Chondrocyte (in vitro differentiated cells): Measurements from ENCODE around the gene SPAG5. TPM values are rescaled to one million over a fixed set of nuclear protein-coding genes. Genes with fewer than 3 reads are reported as not detected.
A peak's percentile ranks its signal among the peaks of the same experiment; 100 is the strongest.

Experiments used
- DNase-seq: peaks from one replicate; pipeline ENCODE4 v3.0.0; 2021; ENCODE audit warnings: mixed read lengths, low spot score
- H3K27ac Mint-ChIP-seq: one replicate; pipeline ENCODE4 v1.8.0; 2021; ENCODE audit warnings: mild to moderate bottlenecking, moderate library complexity, mixed read lengths; ENCODE audit not compliant: unreplicated experiment
- H3K27me3 Mint-ChIP-seq: 2 replicates; pipeline ENCODE4 v1.8.0; 2021; ENCODE audit warnings: low read depth, mixed read lengths
- H3K36me3 Mint-ChIP-seq: 2 replicates; pipeline ENCODE4 v1.8.0; 2021; ENCODE audit warnings: low read depth, mixed read lengths
- H3K4me1 Mint-ChIP-seq: 2 replicates; pipeline ENCODE4 v1.8.0; 2021; ENCODE audit warnings: low read depth, mild to moderate bottlenecking, mixed read lengths
- H3K4me3 Mint-ChIP-seq: one replicate; pipeline ENCODE4 v1.8.0; 2021; ENCODE audit warnings: mild to moderate bottlenecking, moderate library complexity, mixed read lengths; ENCODE audit not compliant: unreplicated experiment
- H3K9me3 Mint-ChIP-seq: 2 replicates; pipeline ENCODE4 v1.8.0; 2021; ENCODE audit warnings: low read depth, mixed read lengths
- CTCF ChIP-seq: fragments of 200-600 bp; sonication (generic); IDR thresholded peaks from 2 replicates; pipeline ENCODE4 v1.5.0; 2021; ENCODE audit warnings: antibody characterized with exemption, mild to moderate bottlenecking, moderate library complexity
- total RNA-seq: library from RNA; stranded (reverse); gene quantifications from 3 replicates; pipeline ENCODE4 v1.2.1, GENCODE V29; 2021

SPAG5 gene
- total RNA-seq, 1 donor from 2014 or later = 12.9 TPM

GRCh38 chr17:28551421-28552175 is 47.2 kb downstream of the SPAG5 start:
- H3K27me3 Mint-ChIP-seq = no peaks in the 10 kb centered on the region
- H3K9me3 Mint-ChIP-seq = no peaks in the 10 kb centered on the region
- H3K4me3 Mint-ChIP-seq = peak overlapping the region; percentile 95
- peak; percentile 66 for DNase-seq
- H3K4me1 Mint-ChIP-seq = peaks cover 26% of the 10 kb centered on the region
- H3K27ac Mint-ChIP-seq = peak overlapping the region; percentile 87
- H3K36me3 Mint-ChIP-seq = peaks cover 19% of the 10 kb centered on the region
- no peak for TF ChIP-seq CTCF

- TF ChIP-seq CTCF = no peak
- Mint-ChIP-seq H3K4me3 (no peak overlapping the region), H3K27ac (no peak overlapping the region), H3K36me3 (peaks cover 12% of the 10 kb centered on the region), H3K27me3 (no peaks in the 10 kb centered on the region), H3K9me3 (no peaks in the 10 kb centered on the region), H3K4me1 (peaks cover 26% of the 10 kb centered on the region)
- DNase-seq = peak; percentile 22
Measured at GRCh38 chr17:28550858-28551257, 48.0 kb downstream of the SPAG5 start.

- Mint-ChIP-seq H3K4me3 (no peak overlapping the region), H3K4me1 (peaks cover 26% of the 10 kb centered on the region), H3K9me3 (no peaks in the 10 kb centered on the region), H3K27me3 (no peaks in the 10 kb centered on the region), H3K27ac (no peak overlapping the region), H3K36me3 (peaks cover 10% of the 10 kb centered on the region)
- peak; percentile 34 for DNase-seq
- TF ChIP-seq CTCF = no peak
Measured at GRCh38 chr17:28549236-28550132, 49.3 kb downstream of the SPAG5 start.

- peaks cover 3% of the 10 kb centered on the region for H3K36me3 Mint-ChIP-seq
- H3K4me3 Mint-ChIP-seq = no peak overlapping the region
- TF ChIP-seq CTCF = peak; percentile 36
- no peak overlapping the region for H3K27ac Mint-ChIP-seq
- peak; percentile 62 for DNase-seq
- no peaks in the 10 kb centered on the region for H3K9me3 Mint-ChIP-seq
- peaks cover 26% of the 10 kb centered on the region for H3K4me1 Mint-ChIP-seq
- H3K27me3 Mint-ChIP-seq = no peaks in the 10 kb centered on the region
Measured at GRCh38 chr17:28548417-28549130, 50.3 kb downstream of the SPAG5 start.
